Smooth muscle cell (in vitro differentiated cells): ENCODE results near the gene PRAME. TPM values are rescaled to one million over a fixed set of nuclear protein-coding genes. Genes with fewer than 3 reads are reported as not detected.

ENCODE experiments used
- DNase-seq: peaks from one replicate; lab custom pipeline; 2025; ENCODE audit not compliant: unreplicated experiment; lab: John Stamatoyannopoulos, UW
- H2AFZ ChIP-seq: fragments of 200-600 bp; sonication (generic); 2 replicates; pipeline ENCODE4 v1.6.0; 2016; ENCODE audit warnings: antibody characterized with exemption, low read depth, mild to moderate bottlenecking
- H3F3A ChIP-seq: fragments of 200-600 bp; sonication (generic); 2 replicates; pipeline ENCODE4 v1.6.0; 2017; ENCODE audit warnings: antibody characterized with exemption, low read depth
- H3K27ac ChIP-seq: fragments of 200-600 bp; sonication (generic); 2 replicates; pipeline ENCODE4 v1.5.1; 2016; ENCODE audit warnings: low read depth, mild to moderate bottlenecking
- H3K27me3 ChIP-seq: fragments of 200-600 bp; sonication (generic); 2 replicates; pipeline ENCODE4 v1.6.1; 2016; ENCODE audit warnings: low read depth, mild to moderate bottlenecking
- H3K36me3 ChIP-seq: fragments of 200-600 bp; sonication (generic); 2 replicates; pipeline ENCODE4 v1.5.1; 2016; ENCODE audit warnings: low read depth
- H3K4me1 ChIP-seq: fragments of 200-600 bp; sonication (generic); 2 replicates; pipeline ENCODE4 v1.5.1; 2016; ENCODE audit warnings: low read depth
- H3K4me2 ChIP-seq: fragments of 200-600 bp; sonication (generic); 2 replicates; pipeline ENCODE4 v1.6.0; 2016; ENCODE audit warnings: mild to moderate bottlenecking
- H3K4me3 ChIP-seq: fragments of 200-600 bp; sonication (generic); 2 replicates; pipeline ENCODE4 v1.5.1; 2016; ENCODE audit warnings: mild to moderate bottlenecking
- H3K79me2 ChIP-seq: fragments of 200-600 bp; sonication (generic); 2 replicates; pipeline ENCODE4 v1.6.0; 2016; ENCODE audit warnings: low read depth, mild to moderate bottlenecking
- H3K9ac ChIP-seq: fragments of 200-600 bp; sonication (generic); 2 replicates; pipeline ENCODE4 v1.6.0; 2016; ENCODE audit warnings: low read depth
- H3K9me3 ChIP-seq: fragments of 200-600 bp; sonication (generic); replicated peaks from 2 replicates; pipeline ENCODE4 v1.5.1; 2016; ENCODE audit warnings: low read depth
- H4K20me1 ChIP-seq: fragments of 200-600 bp; sonication (generic); 2 replicates; pipeline ENCODE4 v1.6.0; 2016; ENCODE audit warnings: low read depth
- WGBS: methylation state at CpG from one replicate; pipeline ENCODE4 v1.1.7; 2016; ENCODE audit warnings: low lambda C conversion rate; 5-methylcytosine and 5-hydroxymethylcytosine counted together
- polyA plus RNA-seq: library from polyadenylated mRNA; unstranded; fragments of >200 nt; fragmentation: Nextera tagmentation; extraction: Ambion mirVana; gene quantifications from 2 replicates; pipeline ENCODE4 v1.2.1, GENCODE V29; 2016
- total RNA-seq: library from RNA; depleted of rRNA; stranded (reverse); fragments of >200 nt; gene quantifications from 2 replicates; pipeline ENCODE4 v1.2.3, GENCODE V29; 2014
- TF ChIP-seq, protein P1 (sequence below): fragments of 200-600 bp; sonication (generic); IDR thresholded peaks from 2 replicates; pipeline ENCODE4 v1.5.1; 2017; ENCODE audit warnings: borderline replicate concordance, mild to moderate bottlenecking, antibody characterized with exemption; ENCODE audit not compliant: insufficient read depth, poor library complexity, severe bottlenecking

The PRAME gene
- total and polyA plus RNA-seq, 2 experiments from 2014 or later, result not detected

DNA sequence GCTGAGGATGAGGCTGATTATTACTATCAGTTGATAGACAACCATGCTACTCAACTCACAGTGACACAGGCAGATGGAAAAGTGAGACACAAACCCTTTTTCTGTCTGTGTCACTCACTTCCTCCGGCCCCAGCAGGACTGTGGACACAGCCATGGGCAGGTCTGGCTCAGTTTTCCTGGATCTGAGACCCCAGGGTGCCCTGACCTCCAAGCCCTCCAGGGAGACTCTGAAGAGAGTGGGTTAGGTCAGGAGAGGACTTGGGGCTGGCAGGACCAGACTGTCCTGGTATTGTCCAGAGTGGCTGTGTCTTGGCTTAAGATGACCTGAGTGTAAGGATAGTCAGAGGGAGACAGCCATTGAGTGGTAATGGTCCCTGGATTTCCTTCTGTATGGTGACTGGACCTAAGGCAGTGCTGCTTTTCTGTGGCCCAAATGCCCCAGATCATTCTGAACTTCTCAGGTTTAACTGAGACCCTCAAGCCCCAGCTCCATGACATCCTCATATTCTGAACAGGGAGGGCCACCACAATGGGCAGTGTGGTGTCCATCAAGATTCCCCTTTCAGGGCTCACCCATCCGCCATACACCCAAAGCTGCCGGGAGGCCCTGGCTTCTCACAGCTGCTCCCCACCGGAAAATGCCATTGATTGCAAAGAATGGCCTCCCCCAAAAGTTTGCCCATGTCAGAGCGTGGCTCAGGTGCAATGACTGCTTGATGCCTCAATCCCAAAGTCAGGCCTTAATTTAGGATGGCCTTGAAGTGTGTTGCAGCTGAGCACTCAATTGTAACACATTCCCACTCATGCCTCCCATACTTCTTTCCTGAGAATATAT is 36.2 kb upstream of the PRAME start:
- no peaks in the 10 kb centered on the region for H3K36me3 ChIP-seq
- H3K9ac ChIP-seq, result no peak overlapping the region
- WGBS, result 86% methylated on average over 5 of the region's 5 CpGs
- H3K27me3 ChIP-seq, result peaks cover 11% of the 10 kb centered on the region
- H3K4me3 ChIP-seq, result no peak overlapping the region
- no peaks in the 10 kb centered on the region for H3K79me2 ChIP-seq
- no peaks in the 10 kb centered on the region for H3K4me1 ChIP-seq
- DNase-seq, result no peak
- H3K9me3 ChIP-seq, result no peaks in the 10 kb centered on the region
- no peak overlapping the region for H2AFZ ChIP-seq
- no peaks in the 10 kb centered on the region for H4K20me1 ChIP-seq
- no peaks in the 10 kb centered on the region for H3F3A ChIP-seq
- no peak overlapping the region for H3K4me2 ChIP-seq
- TF ChIP-seq, protein P1, sequence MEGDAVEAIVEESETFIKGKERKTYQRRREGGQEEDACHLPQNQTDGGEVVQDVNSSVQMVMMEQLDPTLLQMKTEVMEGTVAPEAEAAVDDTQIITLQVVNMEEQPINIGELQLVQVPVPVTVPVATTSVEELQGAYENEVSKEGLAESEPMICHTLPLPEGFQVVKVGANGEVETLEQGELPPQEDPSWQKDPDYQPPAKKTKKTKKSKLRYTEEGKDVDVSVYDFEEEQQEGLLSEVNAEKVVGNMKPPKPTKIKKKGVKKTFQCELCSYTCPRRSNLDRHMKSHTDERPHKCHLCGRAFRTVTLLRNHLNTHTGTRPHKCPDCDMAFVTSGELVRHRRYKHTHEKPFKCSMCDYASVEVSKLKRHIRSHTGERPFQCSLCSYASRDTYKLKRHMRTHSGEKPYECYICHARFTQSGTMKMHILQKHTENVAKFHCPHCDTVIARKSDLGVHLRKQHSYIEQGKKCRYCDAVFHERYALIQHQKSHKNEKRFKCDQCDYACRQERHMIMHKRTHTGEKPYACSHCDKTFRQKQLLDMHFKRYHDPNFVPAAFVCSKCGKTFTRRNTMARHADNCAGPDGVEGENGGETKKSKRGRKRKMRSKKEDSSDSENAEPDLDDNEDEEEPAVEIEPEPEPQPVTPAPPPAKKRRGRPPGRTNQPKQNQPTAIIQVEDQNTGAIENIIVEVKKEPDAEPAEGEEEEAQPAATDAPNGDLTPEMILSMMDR, result no peak
- no peak overlapping the region for H3K27ac ChIP-seq

DNA sequence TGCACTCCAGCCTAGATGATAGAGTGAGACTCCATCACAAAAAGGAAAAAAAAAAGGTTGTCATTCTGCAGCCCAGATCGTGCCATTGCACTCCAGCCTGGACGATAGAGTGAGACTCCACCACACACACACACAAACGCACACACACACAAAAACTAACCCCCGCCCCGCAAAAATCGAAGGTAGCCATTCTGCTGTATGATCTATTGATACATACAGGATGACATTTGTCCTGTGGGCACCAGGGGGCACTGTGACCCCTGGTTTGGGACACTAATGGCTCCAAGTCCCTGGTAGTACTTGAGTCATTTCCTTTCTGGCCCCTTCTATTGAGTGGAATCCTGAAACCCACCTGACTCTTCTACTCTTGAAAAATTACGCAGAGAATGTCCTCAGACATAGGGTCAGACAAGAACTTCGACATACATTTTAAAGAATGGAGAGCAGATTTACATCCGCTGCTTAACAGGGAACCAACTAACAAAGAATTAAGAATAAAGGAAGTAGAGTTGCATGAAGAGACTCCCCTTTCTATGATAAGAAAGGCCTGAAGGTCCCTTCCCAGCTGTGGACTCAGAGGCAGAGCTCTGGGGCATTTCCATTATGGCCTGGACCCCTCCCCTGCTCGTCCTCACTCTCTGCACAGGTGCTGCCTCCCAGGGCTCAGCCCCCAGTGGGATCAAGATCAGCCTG is 35.0 kb upstream of the PRAME start:
- H4K20me1 ChIP-seq, result no peaks in the 10 kb centered on the region
- no peak overlapping the region for H2AFZ ChIP-seq
- no peak for DNase-seq
- TF ChIP-seq, protein P1, result peak; percentile 69
- no peak overlapping the region for H3K9ac ChIP-seq
- H3F3A ChIP-seq, result no peaks in the 10 kb centered on the region
- H3K36me3 ChIP-seq, result no peaks in the 10 kb centered on the region
- peaks cover 20% of the 10 kb centered on the region for H3K27me3 ChIP-seq
- no peaks in the 10 kb centered on the region for H3K79me2 ChIP-seq
- no peak overlapping the region for H3K4me3 ChIP-seq
- H3K4me2 ChIP-seq, result no peak overlapping the region
- H3K27ac ChIP-seq, result no peak overlapping the region
- no peaks in the 10 kb centered on the region for H3K4me1 ChIP-seq
- H3K9me3 ChIP-seq, result no peaks in the 10 kb centered on the region
- WGBS, result 46% methylated on average over 10 of the region's 10 CpGs

DNA sequence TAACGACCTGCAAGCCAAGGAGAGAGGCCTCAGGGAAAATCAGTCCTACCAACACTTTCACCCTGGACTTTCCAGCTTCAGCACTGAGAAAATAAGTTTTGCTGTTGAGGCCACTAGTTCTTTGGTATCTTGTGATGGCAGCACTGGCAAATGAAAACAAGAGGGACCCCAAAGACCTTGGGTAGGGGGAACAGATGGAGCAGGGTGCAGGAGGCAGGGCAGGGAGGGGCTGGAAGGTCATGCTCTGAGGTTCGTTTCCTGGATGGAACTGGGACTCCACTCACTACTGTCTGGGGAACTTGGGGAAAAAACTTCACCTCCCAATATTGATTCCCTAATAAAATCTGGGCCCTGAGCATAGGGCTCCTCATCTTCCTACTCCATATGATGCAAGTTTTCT is 34.2 kb upstream of the PRAME start:
- WGBS, result 49% methylated on average over 2 of the region's 2 CpGs
- Histone ChIP-seq H3K27ac (no peak overlapping the region), H3K9me3 (no peaks in the 10 kb centered on the region), H2AFZ (no peak overlapping the region), H3K4me1 (no peaks in the 10 kb centered on the region), H4K20me1 (no peaks in the 10 kb centered on the region), H3K27me3 (peaks cover 29% of the 10 kb centered on the region), H3K4me3 (no peak overlapping the region), H3K9ac (no peak overlapping the region), H3K79me2 (no peaks in the 10 kb centered on the region), H3F3A (no peaks in the 10 kb centered on the region), H3K36me3 (no peaks in the 10 kb centered on the region), H3K4me2 (no peak overlapping the region)
- no peak for DNase-seq
- TF ChIP-seq, protein P1, result no peak
